ENCODE data around the gene CFHR5. TPM values are rescaled to one million over a fixed set of nuclear protein-coding genes. Genes with fewer than 3 reads are reported as not detected.
"Not testable (repeated sequence)": the region's sequence is repeated elsewhere in the genome, so short reads cannot be mapped to it uniquely, and the experiment has no call there.

Gene CFHR5
- total RNA-seq, 1 donor from 2014 or later = 73.2 TPM

GRCh38 chr1:197017558-197018146 is 40.3 kb downstream of the CFHR5 start:
- no peak for DNase-seq (ENCODE audit: low spot score)
- no peak for ATAC-seq

- ATAC-seq = no peak
- no peak for DNase-seq (ENCODE audit: low spot score)
These were observed 44.4 kb downstream of the CFHR5 start for GRCh38 chr1:197021716-197022115.

- DNase-seq (ENCODE audit: low spot score) = no peak
- ATAC-seq = no peak
These were observed 47.1 kb downstream of the CFHR5 start for GRCh38 chr1:197024460-197024859.

- no peak for DNase-seq (ENCODE audit: low spot score)
- peak; percentile 24 for ATAC-seq
These were observed 50.0 kb downstream of the CFHR5 start for GRCh38 chr1:197027359-197027758.

GRCh38 chr1:197029749-197030148 is 52.4 kb downstream of the CFHR5 start:
- ATAC-seq (no peak), DNase-seq (ENCODE audit: low spot score) (no peak)

GRCh38 chr1:197034631-197035339 is 57.4 kb downstream of the CFHR5 start:
- DNase-seq (ENCODE audit: low spot score); ATAC-seq: not testable (repeated sequence)

GRCh38 chr1:197036861-197037260 is 59.5 kb downstream of the CFHR5 start:
- DNase-seq (ENCODE audit: low spot score) (no peak), ATAC-seq (no peak)

- DNase-seq (ENCODE audit: low spot score) = no peak
- no peak for ATAC-seq
These were observed 64.4 kb downstream of the CFHR5 start for GRCh38 chr1:197041486-197042353.

GRCh38 chr1:197042676-197043341 is 65.5 kb downstream of the CFHR5 start:
- DNase-seq (ENCODE audit: low spot score) (no peak), ATAC-seq (no peak)

- DNase-seq (ENCODE audit: low spot score) = no peak
- no peak for ATAC-seq
These were observed 71.7 kb downstream of the CFHR5 start for GRCh38 chr1:197049100-197049499.

Other genes starting within 250 kb of the CFHR5 start
- 279 TPM for gene CFHR3, start 202.7 kb upstream of the CFHR5 start, total RNA-seq
- 675 TPM for gene CFHR1, start 157.8 kb upstream of the CFHR5 start, total RNA-seq
- 97.9 TPM for gene CFHR4, start 89.5 kb upstream of the CFHR5 start, total RNA-seq
- 295 TPM for gene CFHR2, start 33.8 kb upstream of the CFHR5 start, total RNA-seq
- 42.2 TPM for gene F13B, start 89.7 kb downstream of the CFHR5 start, total RNA-seq
- 0.35 TPM for gene ASPM, start 169.1 kb downstream of the CFHR5 start, total RNA-seq
- 3.6 TPM for gene ZBTB41, start 223.7 kb downstream of the CFHR5 start, total RNA-seq